HepG2 (cell line): ENCODE measurements around the gene CCL18.

Source experiments
- ATF1 ChIP-seq: IDR thresholded peaks from 2 replicates; pipeline ENCODE4 v1.6.1; 2016; ENCODE audit warnings: mild to moderate bottlenecking, control low read depth
- FLYWCH1 ChIP-seq: sonication (generic); formaldehyde crosslinking; IDR thresholded peaks from 2 replicates; pipeline ENCODE4 v1.8.1; 2023; ENCODE audit warnings: mild to moderate bottlenecking, missing genetic modification reagents
- FOXK1 ChIP-seq: sonication (generic); formaldehyde crosslinking; IDR thresholded peaks from 2 replicates; pipeline ENCODE4 v1.4.0; 2020; ENCODE audit warnings: low read depth, missing genetic modification reagents, borderline replicate concordance
- MTF1 ChIP-seq: sonication (generic); formaldehyde crosslinking; IDR thresholded peaks from 2 replicates; pipeline ENCODE4 v1.5.0; 2020; ENCODE audit warnings: missing genetic modification reagents
- POLR2AphosphoS5 ChIP-seq: IDR thresholded peaks from 2 replicates; pipeline ENCODE4 v1.6.1; 2012; ENCODE audit warnings: low read depth, low read length
- TARDBP ChIP-seq: sonication (generic); formaldehyde crosslinking; IDR thresholded peaks from 2 replicates; pipeline ENCODE4 v1.8.0; 2022; ENCODE audit warnings: mild to moderate bottlenecking, missing genetic modification reagents
- WIZ ChIP-seq: sonication (generic); formaldehyde crosslinking; IDR thresholded peaks from 2 replicates; pipeline ENCODE4 v1.5.1; 2020; ENCODE audit warnings: mild to moderate bottlenecking, missing genetic modification reagents
- ZNF432 ChIP-seq: sonication (generic); formaldehyde crosslinking; IDR thresholded peaks from 2 replicates; pipeline ENCODE4 v1.5.0; 2020; ENCODE audit warnings: missing genetic modification reagents, mild to moderate bottlenecking, borderline replicate concordance
- ZSCAN20 ChIP-seq: sonication (generic); formaldehyde crosslinking; IDR thresholded peaks from 2 replicates; pipeline ENCODE4 v1.4.0; 2020; ENCODE audit warnings: missing genetic modification reagents, mild to moderate bottlenecking, borderline replicate concordance
- TF ChIP-seq, protein P1 (sequence below): sonication (generic); formaldehyde crosslinking; IDR thresholded peaks from 2 replicates; pipeline ENCODE4 v1.4.0; 2020; ENCODE audit warnings: missing genetic modification reagents
- TF ChIP-seq, protein P2 (sequence below): sonication (generic); formaldehyde crosslinking; IDR thresholded peaks from 2 replicates; pipeline ENCODE4 v1.5.0; 2020; ENCODE audit warnings: mild to moderate bottlenecking, missing genetic modification reagents, moderate library complexity

DNA sequence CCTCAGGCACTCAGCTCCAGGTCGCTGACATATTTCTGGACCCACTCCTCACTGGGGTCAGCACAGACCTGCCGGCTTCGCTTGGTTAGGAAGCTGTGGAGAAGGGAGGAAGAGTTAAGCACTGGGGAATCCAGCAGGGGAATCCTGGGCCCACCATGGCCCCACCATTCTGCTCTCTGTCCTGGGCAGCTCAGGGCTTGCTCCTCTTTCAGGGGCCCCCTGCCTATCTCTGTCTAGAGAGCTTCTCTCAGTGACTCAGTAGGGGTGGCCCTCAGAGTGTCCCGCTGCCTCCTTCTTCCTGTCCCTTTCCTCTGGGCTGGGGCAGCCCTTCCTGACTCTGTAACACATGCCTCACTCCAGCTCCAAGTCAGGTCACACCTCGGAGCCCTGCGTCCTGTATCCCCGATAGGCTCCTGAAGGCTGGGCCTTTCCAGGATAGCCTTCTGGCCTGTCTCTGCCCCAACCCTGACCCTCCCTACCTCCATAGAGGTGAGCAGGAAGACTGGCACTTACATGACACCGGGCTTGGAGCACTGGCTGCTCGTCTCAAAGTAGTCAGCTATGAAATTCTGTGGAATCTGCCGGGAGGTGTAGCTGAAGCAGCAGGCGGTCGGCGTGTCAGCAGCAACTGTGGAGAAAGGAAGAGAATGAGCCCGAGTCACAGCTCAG is 24.7 kb downstream of the CCL18 start:
- TF ChIP-seq, protein P1, sequence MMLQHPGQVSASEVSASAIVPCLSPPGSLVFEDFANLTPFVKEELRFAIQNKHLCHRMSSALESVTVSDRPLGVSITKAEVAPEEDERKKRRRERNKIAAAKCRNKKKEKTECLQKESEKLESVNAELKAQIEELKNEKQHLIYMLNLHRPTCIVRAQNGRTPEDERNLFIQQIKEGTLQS (CRISPR knock-in tag) = no peak
- TF ChIP-seq POLR2AphosphoS5 (no peak), ZSCAN20 (no peak), ATF1 (CRISPR knock-in tag) (no peak), ZNF432 (CRISPR knock-in tag) (no peak), FOXK1 (no peak), MTF1 (no peak), WIZ (CRISPR knock-in tag) (no peak), FLYWCH1 (CRISPR knock-in tag) (no peak), TARDBP (CRISPR knock-in tag) (no peak)
- TF ChIP-seq, protein P2, sequence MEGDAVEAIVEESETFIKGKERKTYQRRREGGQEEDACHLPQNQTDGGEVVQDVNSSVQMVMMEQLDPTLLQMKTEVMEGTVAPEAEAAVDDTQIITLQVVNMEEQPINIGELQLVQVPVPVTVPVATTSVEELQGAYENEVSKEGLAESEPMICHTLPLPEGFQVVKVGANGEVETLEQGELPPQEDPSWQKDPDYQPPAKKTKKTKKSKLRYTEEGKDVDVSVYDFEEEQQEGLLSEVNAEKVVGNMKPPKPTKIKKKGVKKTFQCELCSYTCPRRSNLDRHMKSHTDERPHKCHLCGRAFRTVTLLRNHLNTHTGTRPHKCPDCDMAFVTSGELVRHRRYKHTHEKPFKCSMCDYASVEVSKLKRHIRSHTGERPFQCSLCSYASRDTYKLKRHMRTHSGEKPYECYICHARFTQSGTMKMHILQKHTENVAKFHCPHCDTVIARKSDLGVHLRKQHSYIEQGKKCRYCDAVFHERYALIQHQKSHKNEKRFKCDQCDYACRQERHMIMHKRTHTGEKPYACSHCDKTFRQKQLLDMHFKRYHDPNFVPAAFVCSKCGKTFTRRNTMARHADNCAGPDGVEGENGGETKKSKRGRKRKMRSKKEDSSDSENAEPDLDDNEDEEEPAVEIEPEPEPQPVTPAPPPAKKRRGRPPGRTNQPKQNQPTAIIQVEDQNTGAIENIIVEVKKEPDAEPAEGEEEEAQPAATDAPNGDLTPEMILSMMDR (CRISPR knock-in tag) = no peak
